Endodermal cell (in vitro differentiated cells): ENCODE measurements around the gene FXYD3. TPM values are rescaled to one million over a fixed set of nuclear protein-coding genes. Genes with fewer than 3 reads are reported as not detected.

Experiments used
- DNase-seq: peaks from one replicate; pipeline ENCODE4 v3.0.0-alpha.2; 2017
- H3K27ac ChIP-seq: 2 replicates; pipeline ENCODE4 v1.5.1; 2013; ENCODE audit warnings: mild to moderate bottlenecking, low read depth, low read length, moderate library complexity
- H3K27me3 ChIP-seq: 2 replicates; pipeline ENCODE4 v1.6.1; 2013; ENCODE audit warnings: mild to moderate bottlenecking, low read length, moderate library complexity; ENCODE audit not compliant: insufficient read depth, control insufficient read depth, poor library complexity, severe bottlenecking
- H3K36me3 ChIP-seq: 2 replicates; pipeline ENCODE4 v1.7.0; 2013; ENCODE audit warnings: mild to moderate bottlenecking, low read length, moderate library complexity; ENCODE audit not compliant: control insufficient read depth, insufficient read depth
- H3K4me1 ChIP-seq: one replicate; pipeline ENCODE4 v1.7.0; 2013; ENCODE audit warnings: low read length; ENCODE audit not compliant: control insufficient read depth, insufficient read depth
- H3K4me3 ChIP-seq: 2 replicates; pipeline ENCODE4 v1.5.1; 2013; ENCODE audit warnings: mild to moderate bottlenecking, low read length, moderate library complexity
- H3K9ac ChIP-seq: 2 replicates; pipeline ENCODE4 v1.6.1; 2013; ENCODE audit warnings: mild to moderate bottlenecking, low read length, moderate library complexity; ENCODE audit not compliant: poor library complexity, severe bottlenecking; ENCODE audit errors: extremely low read depth
- H3K9me3 ChIP-seq: 2 replicates; pipeline ENCODE4 v1.6.1; 2013; ENCODE audit warnings: mild to moderate bottlenecking, low read length, moderate library complexity; ENCODE audit not compliant: control insufficient read depth
- H3K27ac Mint-ChIP-seq: 2 replicates; pipeline ENCODE4 v1.8.0; 2020; ENCODE audit warnings: mixed read lengths
- H3K27me3 Mint-ChIP-seq: 2 replicates; pipeline ENCODE4 v1.8.0; 2021; ENCODE audit warnings: mild to moderate bottlenecking, mixed read lengths; ENCODE audit not compliant: insufficient read depth
- H3K36me3 Mint-ChIP-seq: 2 replicates; pipeline ENCODE4 v1.8.0; 2020; ENCODE audit warnings: low read depth, mixed read lengths
- H3K4me1 Mint-ChIP-seq: 2 replicates; pipeline ENCODE4 v1.8.0; 2020; ENCODE audit warnings: mixed read lengths
- H3K4me3 Mint-ChIP-seq: 2 replicates; pipeline ENCODE4 v1.8.0; 2020; ENCODE audit warnings: mild to moderate bottlenecking, moderate library complexity, mixed read lengths
- H3K9me3 Mint-ChIP-seq: 2 replicates; pipeline ENCODE4 v1.8.0; 2020; ENCODE audit warnings: mild to moderate bottlenecking, mixed read lengths
- WGBS, 2 experiments: methylation state at CpG; one replicate each; pipeline versions ENCODE4 v1.1.5 to v1.1.7; 2013; ENCODE audit warnings: missing lambda C conversion rate in 2 of 2, mixed read lengths in 1 of 2; ENCODE audit not compliant: insufficient coverage in 1 of 2, insufficient read length in 1 of 2; 5-methylcytosine and 5-hydroxymethylcytosine counted together
- total RNA-seq, 2 donors: library from RNA; stranded (reverse); fragmentation: NEBNext Ultra II Directional in 1 of 2; extraction: Animal tissue kit (Norgen Biotek cat#: 25700) in 1 of 2; gene quantifications; 2 replicates in 1 of 2; 3 replicates in 1 of 2; pipeline ENCODE4 v1.2.1, GENCODE V29; 2021
- TF ChIP-seq, protein P1 (sequence below): fragments of 200-600 bp; sonication (generic); conservative IDR thresholded peaks from 2 replicates; pipeline ENCODE4 v1.5.0; 2021; ENCODE audit warnings: antibody characterized with exemption, mild to moderate bottlenecking

FXYD3 gene
- total RNA-seq, 2 donors from 2014 or later, result not detected

DNA sequence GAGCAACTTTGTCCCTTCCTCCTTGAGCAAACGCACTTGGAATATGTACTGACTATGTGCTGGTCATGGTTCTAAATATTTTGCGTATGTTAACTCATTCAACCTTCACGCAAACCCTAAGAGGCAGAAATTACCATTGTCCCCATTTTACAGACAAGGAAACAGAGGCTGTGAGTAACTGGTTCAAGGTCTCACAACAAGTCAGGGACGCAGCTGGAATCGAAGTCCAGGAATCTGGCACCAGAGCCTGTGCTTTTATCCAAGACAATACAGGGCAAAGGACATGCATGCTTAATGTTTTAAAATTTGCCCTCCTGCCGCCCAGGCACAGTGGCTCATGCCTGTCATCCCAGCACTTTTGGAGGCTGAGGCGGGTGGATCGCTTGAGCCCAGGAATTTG lies 44.0 kb downstream of the FXYD3 start:
- DNase-seq, result no peak
- Mint-ChIP-seq H3K4me1 (peaks cover 4% of the 10 kb centered on the region), H3K9me3 (peaks cover 10% of the 10 kb centered on the region), H3K36me3 (peaks cover 49% of the 10 kb centered on the region), H3K4me3 (no peak overlapping the region), H3K27me3 (peaks cover 8% of the 10 kb centered on the region), H3K27ac (no peak overlapping the region)
- peaks cover 10% of the 10 kb centered on the region for H3K27me3 ChIP-seq
- no peak overlapping the region for H3K27ac ChIP-seq
- no peaks in the 10 kb centered on the region for H3K36me3 ChIP-seq
- H3K4me3 ChIP-seq, result no peak overlapping the region
- H3K4me1 ChIP-seq, result no peaks in the 10 kb centered on the region
- TF ChIP-seq, protein P1, sequence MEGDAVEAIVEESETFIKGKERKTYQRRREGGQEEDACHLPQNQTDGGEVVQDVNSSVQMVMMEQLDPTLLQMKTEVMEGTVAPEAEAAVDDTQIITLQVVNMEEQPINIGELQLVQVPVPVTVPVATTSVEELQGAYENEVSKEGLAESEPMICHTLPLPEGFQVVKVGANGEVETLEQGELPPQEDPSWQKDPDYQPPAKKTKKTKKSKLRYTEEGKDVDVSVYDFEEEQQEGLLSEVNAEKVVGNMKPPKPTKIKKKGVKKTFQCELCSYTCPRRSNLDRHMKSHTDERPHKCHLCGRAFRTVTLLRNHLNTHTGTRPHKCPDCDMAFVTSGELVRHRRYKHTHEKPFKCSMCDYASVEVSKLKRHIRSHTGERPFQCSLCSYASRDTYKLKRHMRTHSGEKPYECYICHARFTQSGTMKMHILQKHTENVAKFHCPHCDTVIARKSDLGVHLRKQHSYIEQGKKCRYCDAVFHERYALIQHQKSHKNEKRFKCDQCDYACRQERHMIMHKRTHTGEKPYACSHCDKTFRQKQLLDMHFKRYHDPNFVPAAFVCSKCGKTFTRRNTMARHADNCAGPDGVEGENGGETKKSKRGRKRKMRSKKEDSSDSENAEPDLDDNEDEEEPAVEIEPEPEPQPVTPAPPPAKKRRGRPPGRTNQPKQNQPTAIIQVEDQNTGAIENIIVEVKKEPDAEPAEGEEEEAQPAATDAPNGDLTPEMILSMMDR, result no peak
- H3K9ac ChIP-seq, result no peak overlapping the region
- H3K9me3 ChIP-seq, result peaks cover 6% of the 10 kb centered on the region
- 84 to 91% methylated on average over 7 to 8 of the region's 8 CpGs for WGBS, 2 experiments

DNA sequence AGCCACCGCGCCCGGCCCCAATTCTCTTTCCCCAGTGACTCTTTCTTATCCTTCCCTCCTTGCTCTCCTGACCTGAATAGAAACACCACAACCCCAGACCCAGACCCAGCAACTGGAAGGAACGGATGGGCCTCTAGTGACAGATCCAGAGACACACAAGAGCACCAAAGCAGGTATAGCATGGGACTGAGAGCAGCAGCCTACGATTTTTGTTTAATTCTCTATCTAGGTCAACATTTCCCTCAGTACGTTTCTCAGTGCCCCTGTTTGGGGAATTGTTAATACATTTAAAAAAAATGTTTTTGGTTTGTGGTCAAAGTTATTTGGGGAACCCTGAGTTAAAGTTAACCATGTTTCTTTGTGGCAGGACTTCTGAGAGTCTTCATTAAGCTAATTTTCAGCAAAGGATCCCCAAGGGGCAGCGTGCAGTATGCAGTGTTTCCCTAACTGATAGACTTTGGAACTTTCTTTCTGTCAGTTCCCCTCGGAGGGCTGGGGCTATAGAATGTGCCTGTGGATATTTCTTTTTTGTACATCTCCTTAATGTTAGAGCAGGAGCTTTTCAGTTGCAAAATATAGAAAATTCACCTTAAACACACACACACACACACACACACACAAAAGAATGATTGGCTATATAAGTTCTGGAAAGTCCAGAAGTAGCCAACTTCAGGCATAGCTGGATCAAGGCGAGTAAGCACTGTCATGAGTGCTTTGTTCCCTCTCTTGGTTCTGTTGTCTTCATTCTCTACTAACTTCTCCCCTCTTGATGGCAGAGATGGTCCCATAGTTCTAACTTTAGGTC lies 45.2 kb downstream of the FXYD3 start:
- WGBS, 2 experiments, result 89 to 92% methylated on average over 1 to 9 of the region's 9 CpGs
- no peak overlapping the region for H3K27ac Mint-ChIP-seq
- no peak overlapping the region for H3K27ac ChIP-seq
- peaks cover 17% of the 10 kb centered on the region for H3K9me3 ChIP-seq
- no peaks in the 10 kb centered on the region for H3K4me1 ChIP-seq
- no peak overlapping the region for H3K9ac ChIP-seq
- H3K4me3 Mint-ChIP-seq, result no peak overlapping the region
- DNase-seq, result no peak
- H3K27me3 ChIP-seq, result no peaks in the 10 kb centered on the region
- no peaks in the 10 kb centered on the region for H3K4me1 Mint-ChIP-seq
- no peak overlapping the region for H3K4me3 ChIP-seq
- no peaks in the 10 kb centered on the region for H3K27me3 Mint-ChIP-seq
- H3K9me3 Mint-ChIP-seq, result peaks cover 16% of the 10 kb centered on the region
- H3K36me3 Mint-ChIP-seq, result peaks cover 55% of the 10 kb centered on the region
- no peaks in the 10 kb centered on the region for H3K36me3 ChIP-seq
- TF ChIP-seq, protein P1, result no peak

DNA sequence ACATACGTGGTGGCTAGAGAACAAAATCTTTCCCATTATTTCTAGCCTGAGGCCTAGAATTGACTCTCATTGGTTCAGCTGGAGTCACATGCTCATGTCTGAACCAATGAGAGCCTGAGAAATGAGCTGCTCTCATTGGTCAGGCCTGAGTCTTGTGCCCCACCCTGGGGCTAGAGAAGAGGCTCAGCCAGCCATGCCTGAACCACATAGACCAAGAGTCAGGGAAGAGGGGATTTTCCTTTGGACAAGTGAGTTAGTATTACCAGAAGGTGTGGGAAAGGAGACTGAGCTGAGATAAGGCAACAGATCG lies 45.8 kb downstream of the FXYD3 start:
- Histone ChIP-seq H3K4me1 (no peaks in the 10 kb centered on the region), H3K36me3 (no peaks in the 10 kb centered on the region), H3K27ac (no peak overlapping the region), H3K27me3 (no peaks in the 10 kb centered on the region), H3K4me3 (no peak overlapping the region), H3K9me3 (peaks cover 22% of the 10 kb centered on the region), H3K9ac (no peak overlapping the region)
- peaks cover 60% of the 10 kb centered on the region for H3K36me3 Mint-ChIP-seq
- DNase-seq, result no peak
- H3K4me1 Mint-ChIP-seq, result no peaks in the 10 kb centered on the region
- H3K9me3 Mint-ChIP-seq, result peaks cover 21% of the 10 kb centered on the region
- TF ChIP-seq, protein P1, result no peak
- H3K27ac Mint-ChIP-seq, result no peak overlapping the region
- WGBS, 2 experiments, result 94 to 98% methylated on average over 2 of the region's 2 CpGs
- H3K4me3 Mint-ChIP-seq, result no peak overlapping the region
- no peaks in the 10 kb centered on the region for H3K27me3 Mint-ChIP-seq
